H9 (cell line): Measurements from ENCODE around the gene MED15. TPM values are rescaled to one million over a fixed set of nuclear protein-coding genes. Genes with fewer than 3 reads are reported as not detected.

Experiments
- DNase-seq: peaks from one replicate; pipeline ENCODE4 v3.0.0-alpha.2; 2017
- H2AFZ ChIP-seq: one replicate; pipeline ENCODE4 v1.6.1; 2013; ENCODE audit warnings: mild to moderate bottlenecking, low read length, control low read depth, moderate library complexity
- H2AK5ac ChIP-seq: 2 replicates; pipeline ENCODE4 v1.6.1; 2013; ENCODE audit warnings: low read length, control low read depth, mixed read lengths; ENCODE audit not compliant: insufficient read length
- H2BK120ac ChIP-seq: one replicate; pipeline ENCODE4 v1.6.1; 2013; ENCODE audit warnings: low read depth, mild to moderate bottlenecking, low read length, control low read depth, inconsistent platforms; ENCODE audit not compliant: poor library complexity, severe bottlenecking
- H2BK12ac ChIP-seq: 2 replicates; pipeline ENCODE4 v1.6.1; 2013; ENCODE audit warnings: low read length, control low read depth, mixed read lengths, low read depth; ENCODE audit not compliant: insufficient read length
- H2BK15ac ChIP-seq: 2 replicates; pipeline ENCODE4 v1.6.1; 2013; ENCODE audit warnings: low read depth, low read length, control low read depth
- H2BK20ac ChIP-seq: one replicate; pipeline ENCODE4 v1.6.1; 2013; ENCODE audit warnings: low read depth, mild to moderate bottlenecking, low read length, control low read depth, inconsistent platforms; ENCODE audit not compliant: poor library complexity, severe bottlenecking
- H2BK5ac ChIP-seq: 2 replicates; pipeline ENCODE4 v1.6.1; 2013; ENCODE audit warnings: low read length, control low read depth, mixed read lengths; ENCODE audit not compliant: insufficient read length
- H3K14ac ChIP-seq: 2 replicates; pipeline ENCODE4 v1.6.1; 2013; ENCODE audit warnings: low read length, control low read depth; ENCODE audit not compliant: insufficient read depth
- H3K18ac ChIP-seq: 2 replicates; pipeline ENCODE4 v1.6.1; 2013; ENCODE audit warnings: low read depth, mild to moderate bottlenecking, mixed read lengths, low read length, control low read depth; ENCODE audit not compliant: insufficient read length
- H3K23ac ChIP-seq: 2 replicates; pipeline ENCODE4 v1.6.1; 2013; ENCODE audit warnings: low read length, control low read depth, mixed read lengths, low read depth; ENCODE audit not compliant: insufficient read length
- H3K23me2 ChIP-seq: 2 replicates; pipeline ENCODE4 v1.6.1; 2013; ENCODE audit warnings: low read depth, mild to moderate bottlenecking, mixed read lengths, low read length, control low read depth; ENCODE audit not compliant: insufficient read length, poor library complexity, severe bottlenecking
- H3K27ac ChIP-seq: 2 replicates; pipeline ENCODE4 v1.5.1; 2013; ENCODE audit warnings: low read length, control low read depth, mixed read lengths, low read depth; ENCODE audit not compliant: insufficient read length
- H3K27me3 ChIP-seq: 2 replicates; pipeline ENCODE4 v1.6.1; 2013; ENCODE audit warnings: low read length, control low read depth, inconsistent platforms; ENCODE audit not compliant: insufficient read depth
- H3K4ac ChIP-seq: 2 replicates; pipeline ENCODE4 v1.6.1; 2013; ENCODE audit warnings: low read depth, mild to moderate bottlenecking, control low read depth, inconsistent platforms, low read length, moderate library complexity
- H3K4me1 ChIP-seq: 2 replicates; pipeline ENCODE4 v1.6.1; 2013; ENCODE audit warnings: low read length, control low read depth, inconsistent platforms; ENCODE audit not compliant: insufficient read depth
- H3K4me2 ChIP-seq: 2 replicates; pipeline ENCODE4 v1.6.1; 2013; ENCODE audit warnings: low read length, control low read depth, mixed read lengths; ENCODE audit not compliant: insufficient read length, insufficient read depth
- H3K56ac ChIP-seq: 2 replicates; pipeline ENCODE4 v1.6.1; 2013; ENCODE audit warnings: low read depth, mild to moderate bottlenecking, mixed read lengths, low read length, control low read depth; ENCODE audit not compliant: insufficient read length
- H3K79me1 ChIP-seq: 2 replicates; pipeline ENCODE4 v1.6.1; 2013; ENCODE audit warnings: low read depth, mild to moderate bottlenecking, moderate library complexity, low read length, control low read depth, inconsistent platforms; ENCODE audit not compliant: insufficient read depth, poor library complexity, severe bottlenecking
- H3K79me2 ChIP-seq: 2 replicates; pipeline ENCODE4 v1.6.1; 2013; ENCODE audit warnings: low read length, control low read depth, inconsistent platforms; ENCODE audit not compliant: insufficient read depth
- H3K9ac ChIP-seq: 2 replicates; pipeline ENCODE4 v1.6.1; 2013; ENCODE audit warnings: low read length, control low read depth, mixed read lengths; ENCODE audit not compliant: insufficient read length; ENCODE audit errors: extremely low read depth
- H3K9me3 ChIP-seq: one replicate; pipeline ENCODE4 v1.6.1; 2013; ENCODE audit warnings: low read depth, low read length, inconsistent platforms; ENCODE audit not compliant: control insufficient read depth
- H3T11ph ChIP-seq: one replicate; pipeline ENCODE4 v1.6.1; 2013; ENCODE audit warnings: mild to moderate bottlenecking, low read length, control low read depth, inconsistent platforms
- H4K20me1 ChIP-seq: one replicate; pipeline ENCODE4 v1.6.1; 2013; ENCODE audit not compliant: control insufficient read depth, insufficient read length, insufficient read depth
- H4K5ac ChIP-seq: 2 replicates; pipeline ENCODE4 v1.6.1; 2013; ENCODE audit warnings: low read depth, mild to moderate bottlenecking, mixed read lengths, low read length, control low read depth; ENCODE audit not compliant: insufficient read length
- H4K8ac ChIP-seq: replicated peaks from 2 replicates; pipeline ENCODE4 v1.6.1; 2013; ENCODE audit warnings: low read length, control low read depth, mixed read lengths, low read depth; ENCODE audit not compliant: insufficient read length
- H4K91ac ChIP-seq: 2 replicates; pipeline ENCODE4 v1.6.1; 2013; ENCODE audit warnings: low read depth, mild to moderate bottlenecking, moderate library complexity, mixed read lengths, low read length, control low read depth; ENCODE audit not compliant: insufficient read length
- H3K27ac Mint-ChIP-seq, 3 experiments: 2 replicates in 2 of 3; 3 replicates in 1 of 3; pipeline ENCODE4 v1.8.0; 2020 to 2021; ENCODE audit warnings: mixed read lengths in 3 of 3, mild to moderate bottlenecking in 1 of 3, moderate library complexity in 1 of 3
- H3K27me3 Mint-ChIP-seq: 2 replicates; pipeline ENCODE4 v1.8.0; 2021; ENCODE audit warnings: low read depth, mild to moderate bottlenecking, moderate library complexity, mixed read lengths
- H3K36me3 Mint-ChIP-seq, 3 experiments: 2 replicates in 2 of 3; 3 replicates in 1 of 3; pipeline ENCODE4 v1.8.0; 2020 to 2021; ENCODE audit warnings: low read depth in 3 of 3, mixed read lengths in 3 of 3; ENCODE audit not compliant: insufficient read depth in 1 of 3
- H3K4me1 Mint-ChIP-seq, 2 experiments: 2 replicates each; pipeline ENCODE4 v1.8.0; 2020; ENCODE audit warnings: mixed read lengths in 2 of 2
- H3K4me3 Mint-ChIP-seq, 2 experiments: 2 replicates in 1 of 2; 3 replicates in 1 of 2; pipeline ENCODE4 v1.8.0; 2020 to 2021; ENCODE audit warnings: mild to moderate bottlenecking in 2 of 2, mixed read lengths in 2 of 2, moderate library complexity in 1 of 2
- H3K9me3 Mint-ChIP-seq, 2 experiments: 2 replicates in 1 of 2; 3 replicates in 1 of 2; pipeline ENCODE4 v1.8.0; 2020; ENCODE audit warnings: mild to moderate bottlenecking in 2 of 2, mixed read lengths in 2 of 2, moderate library complexity in 1 of 2
- WGBS: extraction: QIAGEN DNeasy Blood & Tissue Kit; methylation state at CpG from one replicate; pipeline ENCODE4 v1.1.7; 2013; ENCODE audit warnings: missing lambda C conversion rate, low lambda C conversion rate, mixed read lengths; ENCODE audit not compliant: insufficient read length; ENCODE audit errors: extremely low coverage; 5-methylcytosine and 5-hydroxymethylcytosine counted together
- total RNA-seq: library from RNA; stranded (reverse); gene quantifications from 2 replicates; pipeline ENCODE4 v1.2.1, GENCODE V29; 2021
- TF ChIP-seq, protein P1 (sequence below): fragments of 200-600 bp; sonication (generic); conservative IDR thresholded peaks from 3 replicates; pipeline ENCODE4 v1.8.0; 2021; ENCODE audit warnings: antibody characterized with exemption, mild to moderate bottlenecking

The MED15 gene
- total RNA-seq, 1 experiment from 2014 or later: 47.4 TPM

DNA sequence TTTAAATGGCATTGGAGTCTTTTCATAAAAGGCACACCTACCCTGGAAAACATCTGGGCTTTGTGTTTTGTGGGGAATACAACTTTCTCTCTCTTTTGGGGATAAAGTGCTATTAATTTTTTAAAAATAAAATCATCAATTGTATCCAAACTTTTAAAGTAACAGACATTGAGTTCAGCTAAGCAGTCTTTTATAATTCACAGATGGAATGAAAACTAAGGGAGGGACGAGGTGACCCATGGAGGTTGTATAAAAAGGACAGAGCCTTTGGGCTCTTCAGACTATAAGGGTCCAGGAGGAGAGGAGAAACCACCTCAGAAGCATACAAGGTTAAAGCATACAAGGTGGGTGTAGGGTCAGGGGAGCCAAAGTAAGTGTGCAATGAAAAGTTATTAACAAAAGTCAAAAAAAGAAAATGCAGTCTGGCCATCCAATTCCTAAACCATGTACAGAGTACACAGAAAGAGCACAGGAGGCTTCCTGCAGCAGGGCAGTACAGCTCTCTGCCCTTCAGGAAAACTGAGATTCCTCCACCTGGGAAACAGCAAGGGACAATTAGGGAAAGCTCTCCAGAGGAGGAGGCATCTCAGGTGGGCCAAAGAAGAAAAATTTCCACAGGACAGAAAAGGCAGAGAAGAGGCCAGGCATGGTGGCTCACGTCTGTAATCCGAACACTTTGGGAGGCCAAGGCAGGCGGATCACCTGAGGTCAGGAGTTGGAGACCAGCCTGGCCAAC, 22.3 kb upstream of the MED15 start:
- Histone ChIP-seq H2AK5ac (no peak overlapping the region), H2BK5ac (no peak overlapping the region), H2BK20ac (no peak overlapping the region), H3K27ac (no peak overlapping the region), H3K9me3 (no peaks in the 10 kb centered on the region), H4K8ac (no peak overlapping the region), H4K20me1 (no peaks in the 10 kb centered on the region), H3K9ac (no peak overlapping the region), H3K56ac (no peak overlapping the region), H3K4me2 (no peak overlapping the region), H3K79me2 (no peaks in the 10 kb centered on the region), H4K5ac (no peak overlapping the region), H3K79me1 (no peaks in the 10 kb centered on the region), H3T11ph (no peak overlapping the region), H3K14ac (no peak overlapping the region), H2BK12ac (no peak overlapping the region), H2AFZ (no peak overlapping the region), H4K91ac (no peak overlapping the region), H3K23ac (no peak overlapping the region), H3K18ac (no peak overlapping the region), H3K4me1 (no peaks in the 10 kb centered on the region), H3K23me2 (no peaks in the 10 kb centered on the region), H3K27me3 (no peaks in the 10 kb centered on the region), H3K4ac (no peak overlapping the region), H2BK15ac (no peak overlapping the region), H2BK120ac (no peak overlapping the region)
- TF ChIP-seq, protein P1, sequence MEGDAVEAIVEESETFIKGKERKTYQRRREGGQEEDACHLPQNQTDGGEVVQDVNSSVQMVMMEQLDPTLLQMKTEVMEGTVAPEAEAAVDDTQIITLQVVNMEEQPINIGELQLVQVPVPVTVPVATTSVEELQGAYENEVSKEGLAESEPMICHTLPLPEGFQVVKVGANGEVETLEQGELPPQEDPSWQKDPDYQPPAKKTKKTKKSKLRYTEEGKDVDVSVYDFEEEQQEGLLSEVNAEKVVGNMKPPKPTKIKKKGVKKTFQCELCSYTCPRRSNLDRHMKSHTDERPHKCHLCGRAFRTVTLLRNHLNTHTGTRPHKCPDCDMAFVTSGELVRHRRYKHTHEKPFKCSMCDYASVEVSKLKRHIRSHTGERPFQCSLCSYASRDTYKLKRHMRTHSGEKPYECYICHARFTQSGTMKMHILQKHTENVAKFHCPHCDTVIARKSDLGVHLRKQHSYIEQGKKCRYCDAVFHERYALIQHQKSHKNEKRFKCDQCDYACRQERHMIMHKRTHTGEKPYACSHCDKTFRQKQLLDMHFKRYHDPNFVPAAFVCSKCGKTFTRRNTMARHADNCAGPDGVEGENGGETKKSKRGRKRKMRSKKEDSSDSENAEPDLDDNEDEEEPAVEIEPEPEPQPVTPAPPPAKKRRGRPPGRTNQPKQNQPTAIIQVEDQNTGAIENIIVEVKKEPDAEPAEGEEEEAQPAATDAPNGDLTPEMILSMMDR: no peak
- Mint-ChIP-seq H3K27ac (peak overlapping the region in 1 of 3 experiments; percentile 74; a peak in 1 of 7 replicates), H3K4me3 (no peak overlapping the region), H3K9me3 (no peaks in the 10 kb centered on the region), H3K27me3 (no peaks in the 10 kb centered on the region), H3K4me1 (peaks cover 3 to 12% of the 10 kb centered on the region in 2 experiments), H3K36me3 (peaks cover 4 to 16% (median 8%) of the 10 kb centered on the region in 3 experiments; a peak in 6 of 7 replicates)
- DNase-seq: no peak
- WGBS: no CpG with 5 or more reads among the region's 4 CpGs
